PFSK-1 (cell line): ENCODE data around the gene KRT86.

Experiments used
- POLR2AphosphoS5 ChIP-seq: IDR thresholded peaks from 2 replicates; pipeline ENCODE4 v1.6.1; 2012; ENCODE audit warnings: low read depth, mild to moderate bottlenecking, control low read depth, low read length, moderate library complexity
- REST ChIP-seq, 2 experiments: IDR thresholded peaks; 2 replicates each; pipeline versions ENCODE4 v1.6.1 to v1.8.0; 2011 to 2012; ENCODE audit warnings: low read depth in 2 of 2, low read length in 2 of 2, control low read depth in 1 of 2, inconsistent platforms in 1 of 2, mild to moderate bottlenecking in 1 of 2, moderate library complexity in 1 of 2; ENCODE audit not compliant: insufficient read depth in 1 of 2
- SIN3A ChIP-seq: IDR thresholded peaks from 2 replicates; pipeline ENCODE4 v1.6.1; 2012; ENCODE audit warnings: mild to moderate bottlenecking, low read length, moderate library complexity, borderline replicate concordance; ENCODE audit not compliant: insufficient read depth
- TAF1 ChIP-seq: IDR thresholded peaks from 2 replicates; pipeline ENCODE4 v1.6.1; 2012; ENCODE audit warnings: low read length, control low read depth, borderline replicate concordance; ENCODE audit not compliant: insufficient read depth

DNA sequence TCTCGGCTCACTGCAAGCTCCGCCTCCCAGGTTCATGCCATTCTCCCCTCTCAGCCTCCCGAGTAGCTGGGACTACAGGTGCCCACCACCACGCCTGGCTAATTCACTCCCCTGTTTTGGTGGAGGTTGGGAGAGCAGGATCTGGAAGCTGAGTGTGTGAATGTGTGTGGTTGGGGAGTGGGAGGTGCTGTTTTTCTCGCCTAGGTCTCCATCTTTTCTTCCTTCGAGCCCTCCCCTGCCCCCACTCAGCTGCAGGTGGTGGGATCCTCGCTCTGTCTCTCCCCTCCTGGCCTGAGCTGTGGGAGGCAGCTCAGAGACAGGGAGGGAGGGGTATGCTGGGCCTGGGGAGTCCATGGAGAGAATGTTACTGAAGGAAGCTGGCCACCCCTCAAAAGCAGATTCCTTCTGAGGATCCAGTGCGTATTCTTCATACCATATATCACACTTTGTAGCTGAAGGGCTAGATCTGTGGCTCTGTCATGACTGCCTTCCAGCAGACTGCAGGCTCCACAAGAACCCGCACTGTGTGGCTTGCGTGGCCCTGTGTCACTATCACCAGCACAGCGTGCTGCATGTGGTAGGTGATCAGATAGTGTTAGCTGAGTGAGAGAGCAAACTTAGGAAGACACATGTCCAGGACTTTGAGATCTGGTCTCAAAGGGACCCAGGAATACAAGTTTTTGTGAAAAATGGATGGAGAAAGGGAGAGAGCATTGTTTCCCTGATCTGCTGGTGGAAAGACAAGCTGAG is 44.0 kb downstream of the KRT86 start:
- no peak for TF ChIP-seq REST (IDR thresholded peaks at IDR 0.05; ENCODE audit: insufficient read depth in 1 of 2, low read depth in 2 of 2, low read length in 2 of 2)
- TF ChIP-seq SIN3A: no peak
- no peak for TF ChIP-seq POLR2AphosphoS5
- no peak for TF ChIP-seq TAF1
